ENCODE measurements around the gene MMP8.
"Not testable (repeated sequence)": the region's sequence is repeated elsewhere in the genome, so short reads cannot be mapped to it uniquely, and the experiment has no call there.

The MMP8 gene, protein sequence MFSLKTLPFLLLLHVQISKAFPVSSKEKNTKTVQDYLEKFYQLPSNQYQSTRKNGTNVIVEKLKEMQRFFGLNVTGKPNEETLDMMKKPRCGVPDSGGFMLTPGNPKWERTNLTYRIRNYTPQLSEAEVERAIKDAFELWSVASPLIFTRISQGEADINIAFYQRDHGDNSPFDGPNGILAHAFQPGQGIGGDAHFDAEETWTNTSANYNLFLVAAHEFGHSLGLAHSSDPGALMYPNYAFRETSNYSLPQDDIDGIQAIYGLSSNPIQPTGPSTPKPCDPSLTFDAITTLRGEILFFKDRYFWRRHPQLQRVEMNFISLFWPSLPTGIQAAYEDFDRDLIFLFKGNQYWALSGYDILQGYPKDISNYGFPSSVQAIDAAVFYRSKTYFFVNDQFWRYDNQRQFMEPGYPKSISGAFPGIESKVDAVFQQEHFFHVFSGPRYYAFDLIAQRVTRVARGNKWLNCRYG

DNA sequence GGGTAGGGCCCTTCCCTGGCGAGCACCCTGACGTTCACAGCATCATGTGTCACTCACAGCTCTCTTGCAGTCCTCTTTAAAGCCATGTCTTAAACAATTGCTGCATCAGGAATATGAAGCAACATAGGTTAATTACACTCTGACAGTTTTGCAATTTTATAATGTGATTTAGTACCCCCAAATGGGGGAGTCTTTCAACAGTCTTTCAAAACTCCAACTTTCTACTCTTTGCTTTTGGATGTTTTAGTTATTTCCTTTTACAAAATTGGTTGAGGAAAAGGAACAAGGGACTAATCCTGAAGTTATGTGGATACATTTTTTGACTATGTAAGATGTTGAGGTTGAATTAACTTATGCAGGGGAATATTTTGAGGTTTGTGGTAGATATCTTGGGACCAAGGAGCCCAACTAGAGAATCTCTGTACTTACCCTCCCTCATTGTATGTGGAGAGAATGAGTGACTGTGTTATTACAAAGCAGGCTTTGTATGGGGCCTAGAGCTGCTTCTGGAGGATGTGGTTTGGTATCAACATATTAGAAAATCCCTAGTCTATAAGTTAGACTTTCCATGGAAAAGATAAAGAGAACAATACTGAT, at the start of gene MMP8:
MMP8 (minus strand) TSS at position 51 of the 597 bp plus-strand sequence. CDS start 99 bp downstream, outside the sequence.
- no peak for DNase-seq

DNA sequence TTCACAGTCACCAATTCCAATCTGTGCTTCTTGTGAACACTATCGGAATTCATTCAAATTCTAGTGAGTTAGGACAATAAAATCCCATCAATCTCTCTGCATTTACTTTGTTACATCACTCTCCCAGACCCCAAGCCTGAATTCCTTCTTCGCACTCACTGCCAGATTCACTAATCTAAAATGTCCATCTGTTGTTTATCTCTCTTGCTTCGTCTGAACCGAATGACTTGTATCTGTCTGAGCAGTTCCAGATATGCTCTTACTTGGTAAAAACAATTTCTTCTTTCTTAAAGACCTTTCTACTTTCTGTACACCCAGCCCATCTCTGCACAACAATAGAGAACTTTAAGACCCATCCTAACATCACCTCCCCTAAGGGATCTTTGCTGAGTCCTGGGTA, 48.6 kb upstream of the MMP8 start:
- no peak for DNase-seq

DNA sequence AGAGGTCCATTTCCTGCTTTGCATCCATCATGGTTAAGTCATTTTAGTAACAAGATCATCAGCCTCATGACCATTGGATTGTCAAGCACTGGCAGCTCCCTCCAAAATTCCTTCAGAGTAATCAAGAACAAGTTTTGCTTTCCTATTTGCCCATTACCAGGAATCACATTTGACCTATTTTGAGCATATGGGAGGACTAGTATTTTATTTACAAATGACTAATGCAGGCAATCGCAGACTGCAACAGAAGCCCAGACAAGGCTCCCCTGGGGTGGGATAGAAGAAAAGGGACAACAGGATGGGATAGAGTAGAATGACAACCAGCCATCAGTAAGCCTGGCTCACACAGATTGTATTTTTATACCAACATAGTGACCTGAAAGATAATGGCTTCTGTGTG, 46.6 kb upstream of the MMP8 start:
- DNase-seq, result no peak

DNA sequence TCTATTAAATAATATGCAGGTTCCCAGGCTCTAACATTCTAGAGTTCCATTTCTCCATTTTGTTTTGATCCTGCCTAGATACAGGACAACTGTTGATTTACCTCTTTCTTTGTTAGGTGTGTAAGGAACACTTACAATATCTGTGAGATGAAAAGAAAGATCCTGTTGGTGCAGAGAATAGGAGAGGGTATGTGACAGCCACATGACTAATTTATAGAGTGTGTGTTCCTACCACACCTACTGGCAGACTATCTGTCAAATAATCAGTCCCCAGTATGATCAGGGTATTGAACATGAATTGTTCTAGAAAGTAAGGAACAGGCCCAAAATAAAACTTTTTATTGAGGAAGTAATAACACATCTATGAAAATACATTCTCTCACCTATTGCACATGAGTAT, 45.4 kb upstream of the MMP8 start:
- DNase-seq, result no peak

- DNase-seq, result no peak
Observed at GRCh38 chr11:102767800-102768199, 43.0 kb upstream of the MMP8 start.

DNA sequence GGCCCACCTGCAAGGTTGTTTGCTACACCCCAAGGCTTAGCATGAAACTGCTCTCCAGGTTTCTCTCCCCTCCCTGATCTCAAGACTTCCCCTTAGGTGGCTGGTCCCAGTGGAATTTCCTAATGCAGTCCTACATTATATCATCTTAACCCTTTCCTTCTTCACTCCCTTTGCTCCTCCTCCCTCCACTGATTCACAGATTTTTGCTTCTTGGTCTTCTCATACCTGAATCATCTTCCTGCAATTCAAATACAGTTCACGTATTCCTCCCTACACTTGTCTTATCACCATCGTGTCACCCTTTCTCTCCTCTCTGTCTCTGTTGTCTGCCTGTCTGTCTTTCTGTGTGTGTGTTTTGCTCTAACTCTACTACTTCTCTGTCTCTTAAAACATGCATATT, 38.7 kb upstream of the MMP8 start:
- DNase-seq, result no peak

DNA sequence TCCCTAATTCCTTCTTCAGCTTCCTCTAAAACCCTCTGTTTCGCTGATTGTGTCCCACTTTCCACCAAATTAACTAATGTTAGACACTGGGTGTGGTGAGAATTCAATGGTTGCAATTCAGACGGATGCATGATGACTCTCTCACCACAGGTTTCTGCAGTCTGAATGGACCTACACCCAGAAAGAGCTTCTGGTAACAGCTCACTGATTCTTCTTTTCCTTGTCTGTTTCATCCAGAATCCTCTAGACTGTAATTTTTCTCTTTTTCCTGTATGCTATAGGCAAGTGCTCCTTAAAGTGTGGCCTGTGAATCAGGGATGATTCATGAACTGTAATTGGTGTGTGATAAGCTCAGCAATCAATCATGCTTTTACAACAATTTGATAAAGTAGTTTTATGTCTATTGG, 37.6 kb upstream of the MMP8 start:
- no peak for DNase-seq

DNA sequence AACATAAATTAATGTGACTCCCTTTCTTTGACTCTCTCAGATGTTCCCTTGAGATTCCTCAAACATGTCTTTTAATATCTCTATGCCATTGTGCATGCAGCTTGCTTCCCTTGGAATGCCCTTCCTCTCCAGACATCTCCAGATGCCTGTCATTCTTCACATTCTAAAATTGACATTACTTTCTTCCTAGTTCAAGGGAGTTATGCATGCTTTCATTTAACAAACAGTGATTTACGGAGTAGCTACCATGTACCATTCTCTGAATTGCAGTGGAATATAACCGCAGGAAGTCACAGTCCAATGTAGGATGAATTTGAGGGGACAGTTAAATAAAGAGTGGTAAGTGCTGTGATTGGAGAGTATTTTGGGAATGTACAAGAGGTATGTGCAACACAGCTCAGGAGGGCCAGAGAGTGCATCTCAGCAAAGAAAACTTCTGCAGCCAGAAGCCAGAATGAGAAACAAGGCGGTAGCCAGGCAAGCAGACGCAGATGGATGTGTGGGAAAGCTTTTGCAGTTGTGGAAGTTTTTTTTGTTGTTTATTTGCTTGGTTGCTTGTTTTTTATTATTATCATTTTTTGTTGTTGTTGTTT, 37.0 kb upstream of the MMP8 start:
- DNase-seq, result no peak

- DNase-seq, result peak; percentile 63
Observed at GRCh38 chr11:102760344-102761035, 35.7 kb upstream of the MMP8 start.

DNA sequence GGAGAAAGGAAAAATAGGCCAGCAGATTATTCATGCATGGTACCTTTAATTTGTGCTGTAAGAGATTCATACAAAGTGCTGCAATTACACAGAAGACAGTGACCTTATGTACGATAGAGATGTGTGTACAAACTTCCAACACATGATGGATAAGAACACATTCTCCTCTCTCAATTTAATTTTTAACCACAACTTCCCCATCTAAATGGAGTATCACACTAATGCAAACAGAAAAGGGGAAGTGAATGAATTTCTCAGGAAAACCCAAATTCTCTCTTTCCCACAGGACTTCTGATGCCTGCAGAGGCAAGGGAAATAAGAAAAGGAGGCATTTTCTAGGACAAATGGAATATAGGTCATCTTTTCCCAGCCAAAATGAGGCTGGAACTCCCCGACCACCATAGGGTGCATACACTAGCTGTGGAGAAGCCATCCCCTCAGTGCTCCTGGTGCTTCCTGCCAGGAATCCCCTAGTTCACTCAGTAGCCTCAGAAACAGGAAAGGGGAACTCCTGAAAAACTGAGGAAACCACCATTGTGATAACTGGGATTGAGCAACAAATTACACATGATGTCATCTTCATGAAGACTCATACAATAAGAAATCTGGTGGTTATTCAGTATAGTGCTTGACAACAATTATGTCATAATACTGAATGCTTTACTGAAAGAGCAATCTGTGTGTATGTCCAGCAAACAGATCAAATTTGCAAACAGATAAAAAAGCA, 33.2 kb upstream of the MMP8 start:
- DNase-seq, result peak; percentile 29

- no peak for DNase-seq
Observed at GRCh38 chr11:102753267-102753666, 28.5 kb upstream of the MMP8 start.

- DNase-seq, result no peak
Observed at GRCh38 chr11:102751673-102752072, 26.9 kb upstream of the MMP8 start.

DNA sequence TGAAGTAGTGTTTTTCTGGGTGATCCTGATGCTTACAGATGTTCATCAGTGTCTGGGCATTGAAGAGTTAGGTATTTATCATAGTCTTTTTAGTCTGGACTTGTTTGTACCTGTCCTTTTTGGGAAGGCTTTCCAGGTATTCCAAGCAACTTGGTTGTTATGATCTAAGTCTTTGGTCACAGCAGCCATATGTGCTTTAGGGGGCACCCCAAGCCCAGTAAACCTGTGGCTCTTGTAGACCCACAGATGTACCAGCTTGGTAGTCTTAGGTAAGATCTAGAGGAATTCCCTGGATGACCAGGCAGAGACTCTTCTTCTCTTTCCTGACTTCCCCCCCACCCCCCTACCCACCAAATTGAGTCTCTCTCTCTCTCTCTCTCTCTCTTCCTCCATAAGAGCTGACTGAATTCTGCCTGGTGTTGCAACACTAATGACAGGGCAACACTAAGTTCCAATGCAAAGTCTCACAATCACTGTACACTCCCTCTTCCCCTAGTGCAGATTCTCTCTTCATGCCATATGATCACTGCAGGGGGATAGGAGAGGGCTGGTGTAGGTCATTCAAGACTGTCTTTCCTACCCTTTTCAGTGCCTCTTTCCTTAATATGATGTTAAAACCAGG, 24.5 kb upstream of the MMP8 start:
- DNase-seq, result no peak

DNA sequence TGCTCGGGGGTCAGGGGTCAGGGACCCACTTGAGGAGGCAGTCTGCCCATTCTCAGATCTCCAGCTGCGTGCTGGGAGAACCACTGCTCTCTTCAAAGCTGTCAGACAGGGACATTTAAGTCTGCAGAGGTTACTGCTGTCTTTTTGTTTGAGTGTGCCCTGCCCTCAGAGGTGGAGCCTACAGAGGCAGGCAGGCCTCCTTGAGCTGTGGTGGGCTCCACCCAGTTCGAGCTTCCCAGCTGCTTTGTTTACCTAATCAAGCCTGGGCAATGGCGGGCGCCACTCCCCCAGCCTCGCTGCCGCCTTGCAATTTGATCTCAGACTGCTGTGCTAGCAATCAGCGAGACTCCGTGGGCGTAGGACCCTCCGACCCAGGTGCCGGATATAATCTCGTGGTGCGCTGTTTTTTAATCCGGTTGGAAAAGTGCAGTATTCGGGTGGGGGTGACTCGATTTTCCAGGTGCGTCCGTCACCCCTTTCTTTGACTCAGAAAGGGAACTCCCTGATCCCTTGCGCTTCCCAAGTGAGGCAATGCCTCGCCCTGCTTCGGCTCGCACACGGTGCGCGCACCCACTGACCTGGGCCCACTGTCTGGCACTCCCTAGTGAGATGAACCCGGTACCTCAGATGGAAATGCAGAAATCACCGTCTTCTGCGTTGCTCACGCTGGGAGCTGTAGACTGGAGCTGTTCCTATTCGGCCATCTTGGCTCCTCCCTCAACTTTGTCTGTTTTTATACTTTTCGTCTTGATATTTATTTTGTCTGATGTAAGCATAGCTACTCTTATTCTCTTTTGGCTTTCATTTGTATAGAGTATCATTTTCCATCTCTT, 22.2 kb upstream of the MMP8 start:
- DNase-seq, result not testable (repeated sequence)

DNA sequence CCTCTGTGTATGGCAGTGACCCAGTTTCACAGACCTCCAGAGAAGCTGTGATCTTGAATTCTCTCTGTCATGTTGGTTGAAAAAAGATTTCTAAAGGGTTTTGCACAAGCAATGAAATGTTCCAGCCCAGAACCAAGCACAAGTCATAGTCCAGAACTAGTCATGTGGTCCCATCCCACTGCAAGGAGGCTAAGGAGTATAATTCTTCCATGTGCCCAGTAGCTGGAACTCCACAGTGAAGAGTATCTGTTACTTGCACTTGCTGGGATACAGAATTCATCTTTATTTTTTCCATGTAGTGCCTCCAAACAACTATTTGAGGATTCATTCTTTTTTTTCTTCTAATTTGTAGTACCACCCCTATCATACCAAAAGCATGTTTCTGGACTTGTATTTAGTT, 9.9 kb upstream of the MMP8 start:
- DNase-seq, result no peak

DNA sequence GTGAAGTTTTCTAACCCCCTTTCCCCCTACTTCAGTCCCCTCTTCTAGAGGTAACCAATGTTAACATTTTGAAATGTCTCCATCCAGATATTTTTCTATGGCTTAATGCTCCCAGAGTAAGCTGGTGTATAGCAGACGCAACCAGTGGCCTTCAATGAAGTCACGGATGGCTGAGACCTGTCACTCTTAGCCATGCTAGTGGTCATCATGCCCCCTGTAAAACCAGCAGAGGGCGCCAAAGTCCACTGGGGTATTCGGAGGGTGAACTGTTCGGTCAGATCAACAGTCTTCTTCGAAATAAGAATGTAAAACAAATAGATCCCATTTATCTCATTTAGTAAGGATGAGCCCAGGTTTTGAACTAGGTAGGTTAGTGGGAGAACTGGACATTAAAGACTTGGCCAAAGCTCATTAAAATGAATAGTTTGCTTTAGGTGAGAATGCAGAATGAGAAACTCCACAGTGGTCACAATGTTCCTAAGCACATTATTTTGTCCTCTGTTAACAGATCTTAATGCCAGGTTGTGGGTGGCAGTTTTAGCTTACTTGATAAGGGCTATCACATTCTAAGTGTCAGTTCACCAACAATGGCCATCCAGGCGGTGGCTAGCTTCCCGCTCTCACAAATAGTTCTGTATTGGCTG, 8.6 kb upstream of the MMP8 start:
- peak; percentile 81 for DNase-seq

DNA sequence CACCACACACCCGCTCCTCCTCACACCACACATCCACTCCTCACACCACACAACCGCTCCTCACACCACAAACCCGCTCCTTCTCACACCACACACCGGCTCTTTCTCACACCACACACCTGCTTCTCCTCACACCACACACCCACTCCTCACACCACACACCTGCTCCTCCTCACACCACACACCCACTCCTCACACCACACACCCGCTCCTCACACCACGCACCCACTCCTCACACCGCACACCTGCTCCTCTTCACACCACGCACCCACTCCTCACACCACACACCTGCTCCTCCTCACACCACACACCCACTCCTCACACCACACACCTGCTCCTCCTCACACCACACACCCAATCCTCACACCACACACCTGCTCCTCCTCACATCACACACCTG, 6.2 kb upstream of the MMP8 start:
- not testable (repeated sequence) for DNase-seq

GRCh38 chr11:102729849-102730815, 5.4 kb upstream of the MMP8 start:
- DNase-seq, result no peak

DNA sequence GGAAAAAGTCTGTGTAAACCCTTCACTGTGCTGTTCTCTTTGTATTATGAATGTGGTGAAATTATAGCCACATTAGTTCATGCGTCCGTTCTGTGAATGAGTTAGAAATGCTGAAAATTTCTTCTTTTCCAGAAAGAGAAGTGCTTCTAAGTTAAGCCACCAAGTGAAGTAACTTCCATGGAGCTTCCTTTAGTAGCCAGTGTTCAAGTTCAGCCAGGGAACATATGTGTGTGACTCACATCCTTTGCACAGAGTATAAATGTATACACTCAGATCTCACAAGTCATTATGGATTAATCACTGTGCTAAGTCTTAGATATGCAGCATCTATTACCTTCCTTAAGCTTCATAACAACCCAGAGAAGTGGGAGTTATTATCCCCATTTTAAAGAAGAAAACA, 3.1 kb upstream of the MMP8 start:
- no peak for DNase-seq

DNA sequence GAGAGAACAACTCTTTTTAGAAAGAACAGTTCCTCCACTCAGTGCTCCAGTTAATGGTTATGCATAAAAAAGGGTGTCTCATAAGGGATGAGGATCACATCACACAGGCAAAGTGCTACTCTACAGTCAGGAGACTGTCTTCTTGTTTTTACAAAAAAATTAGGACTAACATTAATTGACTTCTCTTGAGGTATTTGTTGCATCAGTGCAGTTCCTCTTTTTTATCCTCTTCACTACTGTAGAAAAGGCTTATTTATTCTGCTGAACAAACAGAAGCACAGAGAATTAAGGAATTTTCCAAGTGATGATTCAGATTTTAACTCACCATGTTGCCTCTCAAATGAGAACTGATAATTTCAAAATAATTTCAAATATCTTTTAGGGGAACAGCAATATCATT, 1.9 kb downstream of the MMP8 start:
- peak; percentile 39 for DNase-seq

Data from hematopoietic multipotent progenitor cell treated with erythropoietin and hydrocortisone succinate and interleukin-3 and kit ligand, for 6 days (in vitro differentiated cells).